ENCODE data around the gene FSD1.
A peak's percentile ranks its signal among the peaks of the same experiment; 100 is the strongest.

Gene FSD1

DNA sequence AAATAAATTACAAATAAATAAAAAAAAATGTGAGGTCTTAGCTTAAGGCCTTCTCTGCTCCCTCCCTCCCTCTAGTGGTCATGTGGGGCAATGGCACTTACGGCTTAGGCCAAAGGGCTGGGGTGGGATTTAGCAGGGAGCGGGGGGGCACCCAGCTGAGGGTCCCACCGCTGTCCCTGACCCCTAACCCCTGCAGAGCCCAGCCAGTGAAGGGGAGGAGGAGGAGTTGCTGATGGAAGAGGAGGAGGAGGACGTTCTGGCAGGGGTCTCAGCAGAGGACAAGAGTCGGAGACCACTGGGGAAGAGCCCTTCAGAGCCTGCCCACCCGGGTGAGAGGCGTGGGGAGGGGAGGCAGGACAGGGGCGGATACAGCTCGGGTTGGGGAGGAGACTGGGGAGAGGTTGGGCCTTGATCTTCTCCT is 48.3 kb downstream of the FSD1 start:
- Histone ChIP-seq H3K9me3 (ENCODE audit: insufficient read depth, low read depth, low read length) (no peaks in the 10 kb centered on the region), H3K4me3 (ENCODE audit: low read length, poor library complexity, severe bottlenecking) (no peak overlapping the region), H3K4me2 (ENCODE audit: low read depth, low read length, poor library complexity, severe bottlenecking) (no peak overlapping the region), H3K4me1 (ENCODE audit: insufficient read depth, low read length, poor library complexity, severe bottlenecking) (no peaks in the 10 kb centered on the region), H3K36me3 (ENCODE audit: insufficient read depth, low read length) (no peaks in the 10 kb centered on the region), H3K9ac (ENCODE audit: low read depth, low read length, poor library complexity, severe bottlenecking) (no peak overlapping the region), H3K79me2 (ENCODE audit: insufficient read depth, low read length) (no peaks in the 10 kb centered on the region), H3F3A (ENCODE audit: low read depth) (no peaks in the 10 kb centered on the region), H3K9me2 (replicated peaks; ENCODE audit: low read depth, low read length) (no peaks in the 10 kb centered on the region), H4K20me1 (ENCODE audit: insufficient read depth, low read length, poor library complexity, severe bottlenecking) (peaks cover 3% of the 10 kb centered on the region), H3K27me3 (ENCODE audit: insufficient read depth, low read length, poor library complexity, severe bottlenecking) (no peaks in the 10 kb centered on the region), H2AFZ (ENCODE audit: low read length) (no peak overlapping the region)
- TF ChIP-seq, protein P1, sequence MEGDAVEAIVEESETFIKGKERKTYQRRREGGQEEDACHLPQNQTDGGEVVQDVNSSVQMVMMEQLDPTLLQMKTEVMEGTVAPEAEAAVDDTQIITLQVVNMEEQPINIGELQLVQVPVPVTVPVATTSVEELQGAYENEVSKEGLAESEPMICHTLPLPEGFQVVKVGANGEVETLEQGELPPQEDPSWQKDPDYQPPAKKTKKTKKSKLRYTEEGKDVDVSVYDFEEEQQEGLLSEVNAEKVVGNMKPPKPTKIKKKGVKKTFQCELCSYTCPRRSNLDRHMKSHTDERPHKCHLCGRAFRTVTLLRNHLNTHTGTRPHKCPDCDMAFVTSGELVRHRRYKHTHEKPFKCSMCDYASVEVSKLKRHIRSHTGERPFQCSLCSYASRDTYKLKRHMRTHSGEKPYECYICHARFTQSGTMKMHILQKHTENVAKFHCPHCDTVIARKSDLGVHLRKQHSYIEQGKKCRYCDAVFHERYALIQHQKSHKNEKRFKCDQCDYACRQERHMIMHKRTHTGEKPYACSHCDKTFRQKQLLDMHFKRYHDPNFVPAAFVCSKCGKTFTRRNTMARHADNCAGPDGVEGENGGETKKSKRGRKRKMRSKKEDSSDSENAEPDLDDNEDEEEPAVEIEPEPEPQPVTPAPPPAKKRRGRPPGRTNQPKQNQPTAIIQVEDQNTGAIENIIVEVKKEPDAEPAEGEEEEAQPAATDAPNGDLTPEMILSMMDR (conservative IDR thresholded peaks at IDR 0.05; ENCODE audit: low read length), result peak; percentile 69
- TF ChIP-seq EZH2phosphoT487 (IDR thresholded peaks at IDR 0.05; ENCODE audit: borderline replicate concordance), result no peak

- no peak for TF ChIP-seq EZH2phosphoT487 (IDR thresholded peaks at IDR 0.05; ENCODE audit: borderline replicate concordance)
- TF ChIP-seq, protein P1 (conservative IDR thresholded peaks at IDR 0.05; ENCODE audit: low read length), result no peak
- Histone ChIP-seq H3K9ac (ENCODE audit: low read depth, low read length, poor library complexity, severe bottlenecking) (no peak overlapping the region), H3K36me3 (ENCODE audit: insufficient read depth, low read length) (peaks cover 8% of the 10 kb centered on the region; the same call in 1 of the 2 replicates), H3K79me2 (ENCODE audit: insufficient read depth, low read length) (no peaks in the 10 kb centered on the region), H3K4me3 (ENCODE audit: low read length, poor library complexity, severe bottlenecking) (no peak overlapping the region), H3K4me2 (ENCODE audit: low read depth, low read length, poor library complexity, severe bottlenecking) (no peak overlapping the region), H3K9me2 (replicated peaks; ENCODE audit: low read depth, low read length) (no peaks in the 10 kb centered on the region), H3F3A (ENCODE audit: low read depth) (no peaks in the 10 kb centered on the region), H2AFZ (ENCODE audit: low read length) (no peak overlapping the region), H3K27me3 (ENCODE audit: insufficient read depth, low read length, poor library complexity, severe bottlenecking) (no peaks in the 10 kb centered on the region), H3K4me1 (ENCODE audit: insufficient read depth, low read length, poor library complexity, severe bottlenecking) (no peaks in the 10 kb centered on the region), H3K9me3 (ENCODE audit: insufficient read depth, low read depth, low read length) (no peaks in the 10 kb centered on the region), H4K20me1 (ENCODE audit: insufficient read depth, low read length, poor library complexity, severe bottlenecking) (peaks cover 3% of the 10 kb centered on the region)
Observed at GRCh38 chr19:4354282-4354681, 49.9 kb downstream of the FSD1 start.

DNA sequence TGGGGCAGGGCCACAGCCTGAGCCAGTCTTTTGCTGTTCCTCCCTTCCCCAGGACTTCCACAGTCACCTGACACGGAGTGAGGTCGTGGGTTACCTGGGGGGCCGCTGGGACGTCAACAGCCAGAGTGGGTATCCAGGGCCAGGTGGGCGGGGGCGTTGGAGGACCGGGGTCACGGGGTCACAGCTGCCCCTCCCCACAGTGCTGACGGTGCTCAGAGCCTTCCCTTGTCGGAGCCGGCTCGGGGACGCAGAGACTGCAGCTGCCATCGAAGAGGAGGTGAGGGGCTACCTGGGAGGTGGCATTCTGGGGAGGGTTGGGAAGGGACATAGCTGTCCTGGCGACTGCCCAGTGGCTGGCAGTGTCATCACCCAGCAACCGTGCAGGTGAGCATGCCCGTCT is 50.5 kb downstream of the FSD1 start:
- TF ChIP-seq EZH2phosphoT487 (IDR thresholded peaks at IDR 0.05; ENCODE audit: borderline replicate concordance), result no peak
- TF ChIP-seq, protein P1 (conservative IDR thresholded peaks at IDR 0.05; ENCODE audit: low read length), result no peak
- Histone ChIP-seq H3K79me2 (ENCODE audit: insufficient read depth, low read length) (no peaks in the 10 kb centered on the region), H3K9me2 (replicated peaks; ENCODE audit: low read depth, low read length) (no peaks in the 10 kb centered on the region), H3K27me3 (ENCODE audit: insufficient read depth, low read length, poor library complexity, severe bottlenecking) (no peaks in the 10 kb centered on the region), H3K4me1 (ENCODE audit: insufficient read depth, low read length, poor library complexity, severe bottlenecking) (no peaks in the 10 kb centered on the region), H3K4me3 (ENCODE audit: low read length, poor library complexity, severe bottlenecking) (no peak overlapping the region), H3K9ac (ENCODE audit: low read depth, low read length, poor library complexity, severe bottlenecking) (no peak overlapping the region), H3K4me2 (ENCODE audit: low read depth, low read length, poor library complexity, severe bottlenecking) (no peak overlapping the region), H3K9me3 (ENCODE audit: insufficient read depth, low read depth, low read length) (no peaks in the 10 kb centered on the region), H3F3A (ENCODE audit: low read depth) (no peaks in the 10 kb centered on the region), H4K20me1 (ENCODE audit: insufficient read depth, low read length, poor library complexity, severe bottlenecking) (peaks cover 3% of the 10 kb centered on the region), H3K36me3 (ENCODE audit: insufficient read depth, low read length) (peaks cover 13% of the 10 kb centered on the region; the same call in 1 of the 2 replicates), H2AFZ (ENCODE audit: low read length) (no peak overlapping the region)
